Measurements from ENCODE around the gene PTAFR.

DNA sequence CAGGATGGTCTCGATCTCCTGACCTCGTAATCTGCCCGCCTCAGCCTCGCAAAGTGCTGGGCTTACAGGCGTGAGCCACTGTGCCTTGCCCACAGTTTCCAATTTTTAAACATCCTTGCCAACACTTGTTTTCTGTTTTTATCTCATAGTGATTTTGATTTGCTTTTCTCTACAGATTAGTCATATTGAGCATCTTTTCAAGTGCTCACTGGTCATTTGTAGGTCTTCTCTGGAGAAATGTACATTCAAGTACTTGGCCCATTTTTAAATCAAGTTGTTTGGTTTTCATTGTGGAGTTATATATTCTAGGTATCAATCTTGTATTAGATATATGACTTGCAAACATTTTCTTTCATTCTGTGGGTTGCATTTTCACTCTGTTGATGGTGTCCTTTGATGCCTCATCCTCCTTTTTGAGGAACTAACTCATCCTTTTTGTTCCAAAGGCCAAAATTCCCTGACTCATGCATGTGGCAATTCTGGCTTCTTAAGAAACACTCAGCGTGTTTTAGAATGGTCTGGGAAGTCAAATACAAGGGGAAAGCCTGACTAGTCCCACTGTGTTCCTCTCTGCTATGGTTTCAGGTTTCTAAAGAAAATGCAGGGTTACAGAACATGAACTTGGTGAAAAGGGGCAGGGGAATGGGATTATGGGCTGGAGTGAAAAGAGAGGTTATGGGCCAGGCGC lies 37.3 kb downstream of the PTAFR start:
- TF ChIP-seq, protein P1, sequence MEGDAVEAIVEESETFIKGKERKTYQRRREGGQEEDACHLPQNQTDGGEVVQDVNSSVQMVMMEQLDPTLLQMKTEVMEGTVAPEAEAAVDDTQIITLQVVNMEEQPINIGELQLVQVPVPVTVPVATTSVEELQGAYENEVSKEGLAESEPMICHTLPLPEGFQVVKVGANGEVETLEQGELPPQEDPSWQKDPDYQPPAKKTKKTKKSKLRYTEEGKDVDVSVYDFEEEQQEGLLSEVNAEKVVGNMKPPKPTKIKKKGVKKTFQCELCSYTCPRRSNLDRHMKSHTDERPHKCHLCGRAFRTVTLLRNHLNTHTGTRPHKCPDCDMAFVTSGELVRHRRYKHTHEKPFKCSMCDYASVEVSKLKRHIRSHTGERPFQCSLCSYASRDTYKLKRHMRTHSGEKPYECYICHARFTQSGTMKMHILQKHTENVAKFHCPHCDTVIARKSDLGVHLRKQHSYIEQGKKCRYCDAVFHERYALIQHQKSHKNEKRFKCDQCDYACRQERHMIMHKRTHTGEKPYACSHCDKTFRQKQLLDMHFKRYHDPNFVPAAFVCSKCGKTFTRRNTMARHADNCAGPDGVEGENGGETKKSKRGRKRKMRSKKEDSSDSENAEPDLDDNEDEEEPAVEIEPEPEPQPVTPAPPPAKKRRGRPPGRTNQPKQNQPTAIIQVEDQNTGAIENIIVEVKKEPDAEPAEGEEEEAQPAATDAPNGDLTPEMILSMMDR (conservative IDR thresholded peaks at IDR 0.05 in 1 of 2, IDR thresholded peaks at IDR 0.05 in 1 of 2; ENCODE audit: extremely low read depth in 1 of 2, insufficient read depth in 1 of 2, low read depth in 1 of 2, low read length in 2 of 2), result no peak
- TF ChIP-seq EZH2 (IDR thresholded peaks at IDR 0.05; ENCODE audit: borderline replicate concordance, low read length), result no peak
